ENCODE results near the gene URI1.
"Not testable (repeated sequence)": the region's sequence is repeated elsewhere in the genome, so short reads cannot be mapped to it uniquely, and the experiment has no call there.

URI1 gene

GRCh38 chr19:29963576-29963975, 21.5 kb downstream of the URI1 start:
- Histone ChIP-seq H2AFZ (ENCODE audit: low read length) (no peak overlapping the region), H3K4me2 (ENCODE audit: insufficient read depth, low read length, poor library complexity, severe bottlenecking) (no peak overlapping the region), H3K23ac (ENCODE audit: low read depth, low read length, poor library complexity) (no peak overlapping the region), H2BK120ac (ENCODE audit: low read depth, low read length) (no peak overlapping the region), H3K9me3 (replicated peaks in 1 of 2; ENCODE audit: control insufficient read depth in 2 of 2, insufficient read depth in 1 of 2, low read depth in 1 of 2, low read length in 2 of 2) (peaks cover 0 to 11% of the 10 kb centered on the region in 2 donors), H3K79me1 (ENCODE audit: low read depth, low read length) (peaks cover 3% of the 10 kb centered on the region), H3K27ac (replicated peaks; ENCODE audit: low read length) (no peak overlapping the region), H2BK12ac (ENCODE audit: low read length) (no peak overlapping the region), H2BK15ac (ENCODE audit: low read length) (no peak overlapping the region), H2AK5ac (ENCODE audit: low read depth, low read length) (no peak overlapping the region), H3K36me3 (replicated peaks in 1 of 2; ENCODE audit: control insufficient read depth in 2 of 2, insufficient read depth in 2 of 2, low read length in 2 of 2) (peaks cover 0 to 6% of the 10 kb centered on the region in 2 donors), H3K14ac (ENCODE audit: low read length) (no peak overlapping the region), H4K8ac (ENCODE audit: low read depth, low read length) (no peak overlapping the region), H2BK5ac (ENCODE audit: low read length) (no peak overlapping the region), H3K4me3 (ENCODE audit: low read length in 2 of 2) (no peak overlapping the region), H4K91ac (ENCODE audit: low read depth, low read length, poor library complexity) (no peak overlapping the region), H3K4ac (ENCODE audit: low read length) (no peak overlapping the region), H3K18ac (ENCODE audit: low read length) (no peak overlapping the region), H3K4me1 (ENCODE audit: control insufficient read depth in 2 of 2, insufficient read depth in 1 of 2, low read depth in 1 of 2, low read length in 2 of 2) (no peaks in the 10 kb centered on the region), H3K27me3 (ENCODE audit: control insufficient read depth in 3 of 3, insufficient read depth in 3 of 3, low read depth in 1 of 3, low read length in 3 of 3) (no peaks in the 10 kb centered on the region), H3K9ac (ENCODE audit: low read depth, low read length, poor library complexity) (no peak overlapping the region)
- no peak for DNase-seq (ENCODE audit: low spot score)
- WGBS, 2 donors (ENCODE audit: extremely low coverage in 2 of 2, insufficient read length in 2 of 2, insufficient replicate concordance in 1 of 2), result no CpG with 5 or more reads among the region's 4 CpGs

DNA sequence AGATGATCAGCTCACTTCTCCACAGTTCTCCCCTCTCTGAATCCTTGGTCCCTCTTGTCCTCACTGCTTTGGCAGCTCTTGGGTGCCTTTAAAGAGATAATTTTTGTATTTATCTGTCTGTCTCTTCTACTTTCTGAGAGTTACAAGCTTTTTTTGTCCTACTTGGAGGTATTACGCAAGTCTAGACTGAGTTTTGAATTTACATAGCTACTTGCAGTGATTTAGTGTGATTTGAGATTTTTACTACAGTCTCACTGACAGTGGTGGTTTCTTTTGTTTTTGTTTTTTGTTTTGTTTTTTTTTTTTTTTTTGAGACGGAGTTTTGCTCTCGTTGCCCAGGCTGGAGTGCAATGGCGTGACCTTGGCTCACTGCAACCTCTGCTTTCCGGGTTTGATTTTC, 22.1 kb downstream of the URI1 start:
- Histone ChIP-seq H3K27me3 (ENCODE audit: control insufficient read depth in 3 of 3, insufficient read depth in 3 of 3, low read depth in 1 of 3, low read length in 3 of 3) (no peaks in the 10 kb centered on the region), H3K18ac (ENCODE audit: low read length) (no peak overlapping the region), H3K36me3 (replicated peaks in 1 of 2; ENCODE audit: control insufficient read depth in 2 of 2, insufficient read depth in 2 of 2, low read length in 2 of 2) (peaks cover 0 to 2% of the 10 kb centered on the region in 2 donors), H4K91ac (ENCODE audit: low read depth, low read length, poor library complexity) (no peak overlapping the region), H2BK15ac (ENCODE audit: low read length) (no peak overlapping the region), H3K4ac (ENCODE audit: low read length) (no peak overlapping the region), H2BK120ac (ENCODE audit: low read depth, low read length) (no peak overlapping the region), H2BK5ac (ENCODE audit: low read length) (no peak overlapping the region), H3K9me3 (replicated peaks in 1 of 2; ENCODE audit: control insufficient read depth in 2 of 2, insufficient read depth in 1 of 2, low read depth in 1 of 2, low read length in 2 of 2) (peaks cover 0 to 7% of the 10 kb centered on the region in 2 donors), H2AFZ (ENCODE audit: low read length) (no peak overlapping the region), H2BK12ac (ENCODE audit: low read length) (no peak overlapping the region), H3K4me3 (ENCODE audit: low read length in 2 of 2) (no peak overlapping the region), H3K79me1 (ENCODE audit: low read depth, low read length) (peaks cover 3% of the 10 kb centered on the region), H3K9ac (ENCODE audit: low read depth, low read length, poor library complexity) (no peak overlapping the region), H3K4me2 (ENCODE audit: insufficient read depth, low read length, poor library complexity, severe bottlenecking) (no peak overlapping the region), H3K14ac (ENCODE audit: low read length) (no peak overlapping the region), H3K4me1 (ENCODE audit: control insufficient read depth in 2 of 2, insufficient read depth in 1 of 2, low read depth in 1 of 2, low read length in 2 of 2) (no peaks in the 10 kb centered on the region), H2AK5ac (ENCODE audit: low read depth, low read length) (no peak overlapping the region), H4K8ac (ENCODE audit: low read depth, low read length) (no peak overlapping the region), H3K27ac (replicated peaks; ENCODE audit: low read length) (no peak overlapping the region), H3K23ac (ENCODE audit: low read depth, low read length, poor library complexity) (no peak overlapping the region)
- WGBS, 2 donors (ENCODE audit: extremely low coverage in 2 of 2, insufficient read length in 2 of 2, insufficient replicate concordance in 1 of 2), result no CpG with 5 or more reads among the region's 5 CpGs
- no peak for DNase-seq (ENCODE audit: low spot score)

- Histone ChIP-seq H2AK5ac (ENCODE audit: low read depth, low read length) (no peak overlapping the region), H3K27ac (replicated peaks; ENCODE audit: low read length) (no peak overlapping the region), H2BK120ac (ENCODE audit: low read depth, low read length) (no peak overlapping the region), H3K4ac (ENCODE audit: low read length) (no peak overlapping the region), H2AFZ (ENCODE audit: low read length) (no peak overlapping the region), H3K36me3 (replicated peaks in 1 of 2; ENCODE audit: control insufficient read depth in 2 of 2, insufficient read depth in 2 of 2, low read length in 2 of 2) (no peaks in the 10 kb centered on the region), H2BK12ac (ENCODE audit: low read length) (no peak overlapping the region), H3K4me3 (ENCODE audit: low read length in 2 of 2) (no peak overlapping the region), H2BK5ac (ENCODE audit: low read length) (no peak overlapping the region), H4K8ac (ENCODE audit: low read depth, low read length) (no peak overlapping the region), H3K18ac (ENCODE audit: low read length) (no peak overlapping the region), H3K23ac (ENCODE audit: low read depth, low read length, poor library complexity) (no peak overlapping the region), H3K79me1 (ENCODE audit: low read depth, low read length) (peaks cover 3% of the 10 kb centered on the region), H3K27me3 (ENCODE audit: control insufficient read depth in 3 of 3, insufficient read depth in 3 of 3, low read depth in 1 of 3, low read length in 3 of 3) (no peaks in the 10 kb centered on the region), H3K4me2 (ENCODE audit: insufficient read depth, low read length, poor library complexity, severe bottlenecking) (no peak overlapping the region), H3K9ac (ENCODE audit: low read depth, low read length, poor library complexity) (no peak overlapping the region), H3K14ac (ENCODE audit: low read length) (no peak overlapping the region), H2BK15ac (ENCODE audit: low read length) (no peak overlapping the region), H4K91ac (ENCODE audit: low read depth, low read length, poor library complexity) (no peak overlapping the region), H3K9me3 (replicated peaks in 1 of 2; ENCODE audit: control insufficient read depth in 2 of 2, insufficient read depth in 1 of 2, low read depth in 1 of 2, low read length in 2 of 2) (peaks cover 0 to 7% of the 10 kb centered on the region in 2 donors), H3K4me1 (ENCODE audit: control insufficient read depth in 2 of 2, insufficient read depth in 1 of 2, low read depth in 1 of 2, low read length in 2 of 2) (no peaks in the 10 kb centered on the region)
- WGBS, 2 donors (ENCODE audit: extremely low coverage in 2 of 2, insufficient read length in 2 of 2, insufficient replicate concordance in 1 of 2), result no CpG with 5 or more reads among the region's 4 CpGs
- DNase-seq (ENCODE audit: low spot score), result no peak
Observed at GRCh38 chr19:29965492-29965891, 23.5 kb downstream of the URI1 start.

- not testable (repeated sequence) for H3K79me1 ChIP-seq (ENCODE audit: low read depth, low read length); H3K14ac ChIP-seq (ENCODE audit: low read length); H2BK5ac ChIP-seq (ENCODE audit: low read length); H3K4me1 ChIP-seq (ENCODE audit: control insufficient read depth in 2 of 2, insufficient read depth in 1 of 2, low read depth in 1 of 2, low read length in 2 of 2); H3K9me3 ChIP-seq (replicated peaks in 1 of 2; ENCODE audit: control insufficient read depth in 2 of 2, insufficient read depth in 1 of 2, low read depth in 1 of 2, low read length in 2 of 2); H2AK5ac ChIP-seq (ENCODE audit: low read depth, low read length); H3K23ac ChIP-seq (ENCODE audit: low read depth, low read length, poor library complexity); H2AFZ ChIP-seq (ENCODE audit: low read length); H4K91ac ChIP-seq (ENCODE audit: low read depth, low read length, poor library complexity); H3K36me3 ChIP-seq (replicated peaks in 1 of 2; ENCODE audit: control insufficient read depth in 2 of 2, insufficient read depth in 2 of 2, low read length in 2 of 2); H3K27ac ChIP-seq (replicated peaks; ENCODE audit: low read length); H2BK12ac ChIP-seq (ENCODE audit: low read length); H2BK15ac ChIP-seq (ENCODE audit: low read length); H4K8ac ChIP-seq (ENCODE audit: low read depth, low read length); H3K4me2 ChIP-seq (ENCODE audit: insufficient read depth, low read length, poor library complexity, severe bottlenecking); H3K18ac ChIP-seq (ENCODE audit: low read length); H3K4me3 ChIP-seq (ENCODE audit: low read length in 2 of 2); H3K27me3 ChIP-seq (ENCODE audit: control insufficient read depth in 3 of 3, insufficient read depth in 3 of 3, low read depth in 1 of 3, low read length in 3 of 3); H3K4ac ChIP-seq (ENCODE audit: low read length); H2BK120ac ChIP-seq (ENCODE audit: low read depth, low read length); DNase-seq (ENCODE audit: low spot score); H3K9ac ChIP-seq (ENCODE audit: low read depth, low read length, poor library complexity)
- WGBS, 2 donors (ENCODE audit: extremely low coverage in 2 of 2, insufficient read length in 2 of 2, insufficient replicate concordance in 1 of 2), result no CpG with 5 or more reads among the region's 3 CpGs
Observed at GRCh38 chr19:29966142-29966541, 24.1 kb downstream of the URI1 start.

Measured in neuronal stem cell (in vitro differentiated cells).